Measurements from ENCODE around the gene GABRA4.

The GABRA4 gene

DNA sequence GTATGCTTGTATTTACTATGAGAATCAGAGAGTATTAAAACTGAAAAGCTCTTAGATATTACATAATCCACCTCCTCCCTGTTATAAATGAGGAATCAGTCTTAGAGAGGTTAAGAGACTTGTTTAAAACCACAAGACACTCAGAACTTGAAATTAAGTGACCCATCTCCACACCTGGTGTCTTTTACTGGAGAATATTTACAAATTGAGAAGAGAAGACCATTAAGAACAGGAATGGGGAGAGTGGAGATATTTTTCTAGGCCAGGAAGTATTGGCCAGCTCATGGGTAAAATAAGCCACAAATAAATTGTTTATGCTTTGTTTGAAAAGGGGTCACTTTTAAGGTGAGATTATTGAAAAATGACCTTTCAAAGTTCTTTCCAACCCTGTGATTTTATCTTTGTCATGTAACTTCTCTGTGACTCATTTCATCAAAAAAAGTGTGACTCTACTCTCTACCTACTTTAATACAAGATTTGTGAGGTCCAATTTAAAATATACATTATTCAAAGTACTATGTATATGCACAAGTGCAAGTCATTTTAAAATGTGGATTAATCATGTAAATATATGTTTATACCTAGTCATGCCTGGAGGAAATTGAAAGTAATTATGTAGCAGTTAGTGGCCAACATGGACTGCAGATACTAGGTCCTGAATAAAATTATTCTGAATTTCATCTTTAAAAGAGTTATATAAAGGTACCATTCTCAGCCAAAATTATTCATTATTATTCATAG, 68.4 kb downstream of the GABRA4 start:
- no peak for DNase-seq

DNA sequence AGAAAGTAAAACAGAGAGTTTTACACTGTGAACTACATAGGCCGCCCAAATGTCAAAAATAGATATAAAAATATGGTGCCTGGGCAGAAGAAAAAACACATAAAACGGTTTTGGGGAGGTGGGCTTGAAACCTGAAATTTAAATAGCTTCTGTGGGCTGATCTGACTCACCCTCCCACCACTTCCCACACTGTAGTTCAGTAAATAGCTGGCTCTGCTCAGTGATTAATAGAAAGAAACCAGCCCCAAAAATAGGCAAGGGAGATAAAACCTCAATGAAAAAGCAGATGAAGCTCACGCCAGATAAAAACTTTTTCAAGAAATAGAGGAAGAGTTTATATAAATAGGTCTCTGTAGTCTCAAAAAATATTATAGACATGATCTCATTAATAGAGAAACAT, 71.2 kb downstream of the GABRA4 start:
- DNase-seq = no peak

DNA sequence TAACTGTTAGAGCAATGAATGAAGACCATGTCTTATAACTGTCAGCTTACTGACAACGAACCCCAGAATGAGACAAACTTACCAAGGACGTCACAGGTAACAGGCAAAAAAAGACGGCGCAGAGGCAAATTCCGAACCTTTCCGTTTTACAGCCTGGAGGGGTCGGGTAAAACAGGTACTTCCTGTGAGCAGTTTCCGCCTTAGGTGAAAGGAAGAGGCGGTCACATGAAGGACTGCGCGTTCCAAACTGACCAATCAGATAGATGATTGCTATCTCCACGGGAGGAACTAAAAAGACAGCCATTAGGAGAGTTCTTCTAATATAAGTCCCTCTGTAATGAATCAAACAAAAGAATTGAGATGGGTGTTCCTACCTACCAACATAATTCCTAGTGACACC, 84.3 kb downstream of the GABRA4 start, which contains the start of gene COX7B2:
TSS of gene COX7B2 (minus strand) at position 168 of the 400 bp plus-strand sequence. CDS start 174,053 bp downstream, outside the sequence.
- DNase-seq = no peak

DNA sequence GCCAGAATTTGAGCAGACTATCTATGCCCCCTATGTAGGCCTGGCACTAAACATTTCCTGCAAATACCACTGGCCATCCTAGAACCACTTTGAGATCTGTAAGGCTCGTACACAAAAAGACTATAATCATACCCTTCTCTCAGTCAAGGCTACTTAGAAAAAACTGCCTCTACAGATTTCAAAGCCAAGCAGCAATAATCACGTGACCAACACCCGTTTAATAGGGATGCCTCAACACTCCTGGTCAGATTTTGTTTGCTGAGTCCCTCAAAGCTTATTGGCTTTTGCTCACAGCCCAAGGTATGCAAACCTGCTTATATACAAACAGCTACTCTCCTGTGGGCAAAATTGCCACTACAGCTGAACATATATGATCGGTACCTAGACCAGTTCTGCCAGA, 85.2 kb downstream of the GABRA4 start:
- DNase-seq = no peak

DNA sequence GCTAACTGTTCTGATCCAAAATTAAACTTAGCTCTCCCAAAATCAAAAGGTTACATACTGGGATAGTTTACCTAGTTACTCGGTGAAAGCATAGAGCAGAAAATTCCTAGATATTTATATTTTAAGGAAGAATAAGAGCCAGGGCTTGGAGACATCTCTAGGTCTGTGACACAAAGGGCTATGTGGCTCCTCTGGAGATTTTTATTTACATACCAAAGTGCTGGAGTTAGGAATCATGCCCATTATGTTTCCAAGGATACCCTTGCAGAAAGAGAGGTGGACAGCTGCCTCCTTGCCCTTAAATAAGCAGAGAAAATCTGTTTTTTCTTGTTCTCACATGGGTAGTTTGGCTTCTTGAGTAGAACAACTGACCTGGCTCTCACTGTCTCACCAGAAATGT, 93.3 kb downstream of the GABRA4 start:
- DNase-seq = no peak

DNA sequence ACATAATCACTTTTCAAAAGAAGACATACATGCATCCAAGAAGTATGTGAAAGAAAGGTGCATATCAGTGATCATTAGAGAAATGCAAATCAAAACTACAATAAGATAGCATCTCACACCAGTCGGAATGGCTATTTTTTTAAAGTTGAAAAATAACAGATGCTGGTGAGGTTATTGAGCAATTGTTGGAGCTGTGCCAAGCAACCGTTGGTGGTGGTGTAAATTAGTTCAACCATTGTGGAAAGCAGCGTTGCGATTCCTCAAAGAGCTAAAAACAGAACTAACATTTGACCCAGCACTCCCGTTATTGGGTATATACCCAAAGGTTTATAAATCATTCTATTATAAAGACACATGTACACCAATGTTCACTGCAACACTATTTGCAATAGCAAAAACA, 98.6 kb downstream of the GABRA4 start:
- DNase-seq = no peak

DNA sequence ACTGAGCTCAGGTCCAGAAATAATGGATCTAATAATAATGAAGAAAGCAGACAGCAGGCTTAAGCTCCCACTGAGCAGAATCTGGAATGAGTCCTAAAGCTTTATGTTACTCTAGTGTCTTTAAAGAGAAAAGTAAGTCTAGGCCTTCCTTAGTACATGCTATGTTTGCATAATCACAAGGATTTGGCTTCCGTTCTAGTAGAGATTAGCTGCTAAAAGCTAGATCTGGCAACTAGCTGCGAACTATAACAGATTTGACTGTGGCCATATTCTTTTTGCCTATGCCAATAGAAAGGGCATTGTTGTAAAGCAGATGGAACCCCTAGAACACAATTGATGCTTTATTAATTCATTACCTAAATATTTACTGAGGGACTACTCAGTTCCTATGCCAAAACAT, 103.3 kb downstream of the GABRA4 start:
- DNase-seq = no peak

DNA sequence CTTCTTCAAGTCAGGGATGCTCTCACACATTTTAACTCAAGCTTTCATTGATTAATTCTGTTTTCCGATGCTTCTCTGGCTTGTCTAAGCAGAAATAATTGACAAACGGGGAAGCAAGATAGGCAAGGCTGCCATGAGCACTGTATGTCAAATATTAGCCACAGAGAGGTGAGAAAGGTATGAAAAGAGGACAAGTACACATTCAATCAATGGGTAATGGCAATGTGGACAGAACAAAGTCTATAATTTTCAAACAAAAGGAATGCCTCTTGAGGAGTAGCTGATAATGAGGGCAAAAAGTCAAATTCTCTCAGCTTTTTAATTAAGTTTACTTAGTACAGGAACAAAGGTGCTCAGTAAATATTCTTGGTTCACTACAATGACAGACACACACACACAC, 104.0 kb downstream of the GABRA4 start:
- DNase-seq = no peak

DNA sequence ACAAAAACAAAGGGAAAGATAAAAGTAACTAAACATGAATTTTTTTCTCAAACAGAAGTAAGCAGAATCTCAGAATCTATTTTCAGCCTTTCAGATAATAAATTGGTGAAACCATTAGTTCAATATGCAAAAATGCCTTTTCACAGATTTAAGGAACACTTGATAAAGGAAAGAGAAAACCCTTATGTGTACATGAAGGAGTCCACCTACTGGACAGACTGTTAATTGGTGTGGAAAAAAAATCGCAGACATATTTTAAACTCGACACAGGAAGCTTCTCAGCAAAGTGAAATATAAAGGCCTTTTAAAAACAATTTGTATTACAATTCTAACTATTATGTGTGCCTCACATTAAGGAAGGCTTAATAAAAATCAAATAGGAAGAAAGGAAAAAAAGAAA, 106.7 kb downstream of the GABRA4 start:
- DNase-seq = no peak

DNA sequence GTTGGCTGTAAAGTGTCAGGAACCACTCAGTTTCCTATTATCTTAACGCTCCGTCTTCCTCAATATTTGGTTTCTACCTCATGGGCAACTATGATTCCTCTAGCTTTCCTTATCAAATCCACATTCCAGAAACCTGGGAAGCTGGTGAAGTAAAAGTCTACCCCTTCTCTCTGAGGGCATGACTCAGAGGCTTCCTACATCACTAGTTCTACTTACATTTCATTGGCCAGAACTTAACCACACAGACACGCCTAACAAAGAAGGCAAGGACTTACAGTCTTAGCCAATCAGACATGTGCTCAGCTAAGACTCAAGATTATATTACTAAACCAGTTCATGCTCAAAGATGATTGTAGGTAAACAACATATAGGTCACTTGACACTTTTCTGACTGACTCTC, 114.7 kb downstream of the GABRA4 start:
- DNase-seq = no peak

DNA sequence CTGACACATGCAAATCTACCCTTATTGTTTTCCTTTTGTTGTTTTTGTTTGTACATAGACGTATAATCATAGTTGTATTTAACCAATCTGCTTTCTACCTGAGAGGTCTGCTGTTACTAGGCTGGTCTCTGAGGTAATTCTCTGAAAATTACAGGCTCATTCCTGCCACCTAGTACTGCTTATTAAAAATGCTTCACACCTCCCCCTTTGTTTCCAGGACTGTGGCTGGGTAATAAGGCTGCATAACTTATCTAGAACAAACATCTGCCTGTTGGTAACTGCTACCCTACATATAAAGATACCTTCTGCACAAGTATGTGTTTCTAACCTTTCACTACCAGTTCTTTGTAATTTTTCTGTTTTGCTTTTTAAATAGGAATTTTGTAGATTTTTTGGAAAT, 118.6 kb downstream of the GABRA4 start:
- DNase-seq = no peak

DNA sequence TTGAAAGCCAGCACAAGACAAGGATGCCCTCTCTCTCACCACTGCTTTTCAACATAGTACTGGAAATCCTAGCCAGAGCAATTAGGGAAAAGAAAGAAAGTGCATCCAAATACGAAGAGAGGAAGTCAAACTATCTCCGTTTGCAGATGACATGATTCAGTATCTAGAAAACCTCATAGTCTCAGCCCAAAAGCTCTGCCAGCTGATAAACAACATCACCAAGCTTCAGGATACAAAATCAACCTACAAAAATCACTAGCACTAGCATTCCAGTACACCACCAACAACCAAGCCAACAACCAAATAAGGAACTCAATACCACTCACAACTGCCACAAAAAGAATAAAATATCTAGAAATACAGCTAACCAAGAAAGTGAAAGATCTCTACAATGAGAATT, 123.0 kb downstream of the GABRA4 start:
- DNase-seq = no peak

Measured in stimulated activated CD4-positive, alpha-beta T cell treated with anti-CD3 and anti-CD28 coated beads, Interleukin-15, amount 100 ng/mL, for 24 hours (primary cell).